C4-2B (cell line): ENCODE data around the gene ADAMTS6.

Source experiments
- H3K27ac ChIP-seq: fragments of 450-650 bp; 2 replicates; pipeline ENCODE4 v1.5.1; 2017
- CTCF ChIP-seq: fragments of 450-650 bp; conservative IDR thresholded peaks from 2 replicates; pipeline ENCODE4 v1.5.1; 2017; ENCODE audit warnings: mild to moderate bottlenecking
- ZFX ChIP-seq: fragments of 450-650 bp; IDR thresholded peaks from 2 replicates; pipeline ENCODE4 v1.6.1; 2017

Gene ADAMTS6

GRCh38 chr5:65137631-65138030 lies 344.1 kb downstream of the ADAMTS6 start:
- no peak overlapping the region for H3K27ac ChIP-seq
- TF ChIP-seq ZFX, result no peak
- no peak for TF ChIP-seq CTCF

- TF ChIP-seq ZFX (no peak), CTCF (no peak)
- H3K27ac ChIP-seq, result no peak overlapping the region
These were observed 348.1 kb downstream of the ADAMTS6 start for GRCh38 chr5:65133477-65134110.

DNA sequence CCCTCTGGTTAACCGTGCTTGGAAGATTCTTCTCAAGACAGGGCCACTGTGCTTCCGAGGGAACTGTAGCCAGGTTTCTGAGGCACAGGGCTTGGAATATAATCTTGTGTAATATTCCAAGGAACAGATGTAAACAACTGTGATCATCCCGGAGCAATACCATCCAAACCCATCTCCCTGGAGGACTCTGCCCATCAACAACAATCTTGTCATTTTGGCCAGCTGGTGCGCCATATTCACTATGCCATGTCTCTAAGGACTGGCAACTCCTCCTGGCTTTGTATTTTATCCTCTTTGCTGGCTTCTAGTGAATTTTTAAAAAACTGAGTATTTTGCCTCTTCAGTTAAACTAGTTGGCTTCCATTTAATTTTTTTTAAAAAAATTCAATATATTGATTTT lies 349.3 kb downstream of the ADAMTS6 start:
- TF ChIP-seq CTCF (no peak), ZFX (no peak)
- no peak overlapping the region for H3K27ac ChIP-seq

GRCh38 chr5:65128226-65128625 lies 353.5 kb downstream of the ADAMTS6 start:
- no peak overlapping the region for H3K27ac ChIP-seq
- TF ChIP-seq CTCF (no peak), ZFX (no peak)

GRCh38 chr5:65127161-65127901 lies 354.4 kb downstream of the ADAMTS6 start:
- no peak overlapping the region for H3K27ac ChIP-seq
- TF ChIP-seq ZFX (no peak), CTCF (no peak)

GRCh38 chr5:65126542-65127069 lies 355.1 kb downstream of the ADAMTS6 start:
- H3K27ac ChIP-seq, result no peak overlapping the region
- TF ChIP-seq ZFX (no peak), CTCF (no peak)
